GM12801 (cell line): ENCODE results near the gene ST6GALNAC3.

Experiments used
- TF ChIP-seq, protein P1 (sequence below): IDR thresholded peaks from one replicate; pipeline ENCODE4 v1.5.1; 2011; ENCODE audit warnings: control low read depth; ENCODE audit not compliant: insufficient read length; ENCODE audit errors: extremely low read depth

Gene ST6GALNAC3

DNA sequence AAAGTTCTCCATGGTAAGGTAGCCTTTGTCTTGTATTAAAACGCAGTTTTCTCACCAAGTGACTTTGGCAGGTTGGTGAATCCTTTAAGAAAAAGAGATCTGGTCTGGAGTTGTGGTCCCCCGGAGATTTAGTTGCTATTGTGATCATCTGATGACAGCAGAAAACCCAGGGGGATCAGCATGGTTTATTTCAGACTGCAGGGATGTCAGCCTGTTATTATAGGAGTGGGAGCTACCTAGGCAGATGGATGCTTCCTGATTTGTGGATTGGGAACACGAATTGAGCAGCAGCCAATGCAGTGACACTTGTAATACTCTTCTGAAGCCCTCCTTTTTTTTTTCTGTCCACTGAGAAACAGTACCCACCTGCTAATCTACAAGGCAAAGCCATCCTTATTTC, 150.2 kb downstream of the ST6GALNAC3 start:
- TF ChIP-seq, protein P1, sequence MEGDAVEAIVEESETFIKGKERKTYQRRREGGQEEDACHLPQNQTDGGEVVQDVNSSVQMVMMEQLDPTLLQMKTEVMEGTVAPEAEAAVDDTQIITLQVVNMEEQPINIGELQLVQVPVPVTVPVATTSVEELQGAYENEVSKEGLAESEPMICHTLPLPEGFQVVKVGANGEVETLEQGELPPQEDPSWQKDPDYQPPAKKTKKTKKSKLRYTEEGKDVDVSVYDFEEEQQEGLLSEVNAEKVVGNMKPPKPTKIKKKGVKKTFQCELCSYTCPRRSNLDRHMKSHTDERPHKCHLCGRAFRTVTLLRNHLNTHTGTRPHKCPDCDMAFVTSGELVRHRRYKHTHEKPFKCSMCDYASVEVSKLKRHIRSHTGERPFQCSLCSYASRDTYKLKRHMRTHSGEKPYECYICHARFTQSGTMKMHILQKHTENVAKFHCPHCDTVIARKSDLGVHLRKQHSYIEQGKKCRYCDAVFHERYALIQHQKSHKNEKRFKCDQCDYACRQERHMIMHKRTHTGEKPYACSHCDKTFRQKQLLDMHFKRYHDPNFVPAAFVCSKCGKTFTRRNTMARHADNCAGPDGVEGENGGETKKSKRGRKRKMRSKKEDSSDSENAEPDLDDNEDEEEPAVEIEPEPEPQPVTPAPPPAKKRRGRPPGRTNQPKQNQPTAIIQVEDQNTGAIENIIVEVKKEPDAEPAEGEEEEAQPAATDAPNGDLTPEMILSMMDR = no peak

GRCh38 chr1:76225526-76225925, 151.0 kb downstream of the ST6GALNAC3 start:
- TF ChIP-seq, protein P1 = no peak

DNA sequence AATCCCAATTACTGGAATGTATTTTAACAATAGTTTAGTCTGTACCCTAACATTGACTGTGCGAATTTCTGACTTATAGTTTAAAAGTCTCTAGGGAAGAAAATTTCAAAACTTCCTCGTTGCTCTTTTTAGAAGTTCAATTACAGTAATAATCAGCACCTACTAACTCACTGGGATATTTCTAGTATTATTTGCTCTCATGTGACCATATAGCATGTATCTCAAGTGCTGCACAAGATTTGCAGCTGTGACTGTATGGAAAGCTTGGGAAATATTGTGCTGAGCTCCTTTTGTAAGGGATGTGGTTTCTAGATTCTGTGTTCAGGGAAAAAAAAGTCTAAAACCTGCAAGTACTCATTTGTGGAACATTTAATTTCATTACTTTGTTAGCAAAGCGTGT, 153.1 kb downstream of the ST6GALNAC3 start:
- TF ChIP-seq, protein P1 = no peak

- TF ChIP-seq, protein P1 = no peak
These were observed 154.9 kb downstream of the ST6GALNAC3 start for GRCh38 chr1:76229279-76230005.

DNA sequence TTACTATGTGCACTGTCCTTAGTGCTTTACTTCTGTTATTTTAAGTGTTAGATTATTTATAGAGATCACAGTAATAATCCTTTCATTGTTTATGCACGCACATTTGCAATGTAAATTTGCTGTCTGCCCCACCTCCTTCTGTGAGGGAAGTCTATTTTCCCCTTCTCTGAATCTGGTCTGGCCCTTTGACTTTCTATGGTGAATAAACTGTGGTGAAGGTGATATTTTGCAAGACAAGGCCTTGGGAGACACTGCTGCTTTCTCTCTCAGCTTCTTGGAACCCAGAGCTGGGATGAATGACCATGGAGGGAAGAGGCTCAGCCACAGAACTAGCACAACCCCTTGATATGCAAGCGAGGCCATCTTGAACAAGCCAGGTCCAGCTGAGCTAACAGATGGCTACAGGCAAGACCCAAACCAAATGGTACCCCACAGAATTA, 156.3 kb downstream of the ST6GALNAC3 start:
- TF ChIP-seq, protein P1 = no peak

GRCh38 chr1:76231320-76231719, 156.8 kb downstream of the ST6GALNAC3 start:
- TF ChIP-seq, protein P1 = no peak

DNA sequence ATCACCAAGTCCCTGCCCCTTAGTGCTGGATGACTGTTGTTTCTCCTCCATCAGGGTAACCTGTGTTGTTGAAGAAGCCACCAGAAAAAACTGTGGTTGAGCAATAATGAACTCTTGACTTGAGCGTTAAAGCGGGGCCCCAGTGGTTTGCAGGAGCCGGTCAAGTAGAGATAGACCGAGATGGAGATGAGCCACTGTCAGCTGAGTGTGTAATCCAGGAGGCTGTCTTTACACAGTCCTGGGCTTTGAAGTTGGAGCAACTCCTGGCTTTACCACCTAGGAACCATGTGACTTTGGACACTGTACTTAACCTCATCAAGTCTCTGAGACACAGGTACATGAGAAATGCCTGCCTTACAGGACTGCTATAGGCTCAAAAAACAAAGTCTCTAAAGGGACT, 158.1 kb downstream of the ST6GALNAC3 start:
- TF ChIP-seq, protein P1 = no peak

GRCh38 chr1:76234061-76234460, 159.5 kb downstream of the ST6GALNAC3 start:
- TF ChIP-seq, protein P1 = no peak
